ENCODE measurements around the gene SLC23A1.
"Not testable (repeated sequence)": the region's sequence is repeated elsewhere in the genome, so short reads cannot be mapped to it uniquely, and the experiment has no call there.

SLC23A1 gene

GRCh38 chr5:139360384-139360783 lies 22.7 kb downstream of the SLC23A1 start:
- no peaks in the 10 kb centered on the region for H3K27me3 ChIP-seq
- H3K9me3 ChIP-seq = no peaks in the 10 kb centered on the region
- H3K27ac ChIP-seq = no peak overlapping the region
- H3K4me1 ChIP-seq = peaks cover 0 to 16% (median 0%) of the 10 kb centered on the region in 4 donors
- DNase-seq = no peak
- TF ChIP-seq CTCF (IDR thresholded peaks at IDR 0.05) = no peak
- H3K36me3 ChIP-seq = peaks cover 12 to 30% (median 27%) of the 10 kb centered on the region in 3 donors
- no peak overlapping the region for H3K4me3 ChIP-seq
- intact Hi-C loops (cut with DNase I; ENCODE audit: low total_unique reads) = no loop called here

- no peak overlapping the region for H3K4me3 ChIP-seq
- H3K9me3 ChIP-seq = no peaks in the 10 kb centered on the region
- peaks cover 0 to 12% (median 5%) of the 10 kb centered on the region in 3 donors for H3K36me3 ChIP-seq
- no peak overlapping the region for H3K27ac ChIP-seq
- H3K4me1 ChIP-seq = peaks cover 0 to 19% (median 3%) of the 10 kb centered on the region in 4 donors
- no peak for TF ChIP-seq CTCF (IDR thresholded peaks at IDR 0.05)
- no peak for DNase-seq
- intact Hi-C loops (cut with DNase I; ENCODE audit: low total_unique reads) = no loop called here
- no peaks in the 10 kb centered on the region for H3K27me3 ChIP-seq
Observed at GRCh38 chr5:139358064-139358463, 25.0 kb downstream of the SLC23A1 start.

- H3K36me3 ChIP-seq = peaks cover 0 to 15% (median 5%) of the 10 kb centered on the region in 3 donors
- H3K4me3 ChIP-seq; intact Hi-C loops (cut with DNase I; ENCODE audit: low total_unique reads); DNase-seq; H3K9me3 ChIP-seq; H3K27me3 ChIP-seq; H3K27ac ChIP-seq: not testable (repeated sequence)
- peaks cover 0 to 26% (median 4%) of the 10 kb centered on the region in 4 donors for H3K4me1 ChIP-seq
Observed at GRCh38 chr5:139355900-139356299, 27.2 kb downstream of the SLC23A1 start.

GRCh38 chr5:139354186-139354585 lies 28.9 kb downstream of the SLC23A1 start:
- no peak overlapping the region for H3K4me3 ChIP-seq
- peaks cover 0 to 33% (median 4%) of the 10 kb centered on the region in 4 donors for H3K4me1 ChIP-seq
- intact Hi-C loops (cut with DNase I; ENCODE audit: low total_unique reads) = no loop called here
- TF ChIP-seq CTCF (IDR thresholded peaks at IDR 0.05) = no peak
- H3K9me3 ChIP-seq = no peaks in the 10 kb centered on the region
- peaks cover 0 to 17% (median 5%) of the 10 kb centered on the region in 3 donors for H3K36me3 ChIP-seq
- DNase-seq = no peak
- no peaks in the 10 kb centered on the region for H3K27me3 ChIP-seq
- no peak overlapping the region for H3K27ac ChIP-seq

GRCh38 chr5:139347863-139348262 lies 35.2 kb downstream of the SLC23A1 start:
- H3K27me3 ChIP-seq; H3K4me3 ChIP-seq; DNase-seq; H3K27ac ChIP-seq; H3K9me3 ChIP-seq; intact Hi-C loops (cut with DNase I; ENCODE audit: low total_unique reads): not testable (repeated sequence)
- Histone ChIP-seq H3K36me3 (peaks cover 0 to 13% (median 0%) of the 10 kb centered on the region in 3 donors), H3K4me1 (peaks cover 0 to 51% (median 15%) of the 10 kb centered on the region in 4 donors)

GRCh38 chr5:139345442-139345841 lies 37.7 kb downstream of the SLC23A1 start:
- DNase-seq; H3K9me3 ChIP-seq; H3K27ac ChIP-seq; H3K4me3 ChIP-seq; intact Hi-C loops (cut with DNase I; ENCODE audit: low total_unique reads); H3K27me3 ChIP-seq: not testable (repeated sequence)
- Histone ChIP-seq H3K36me3 (peaks cover 0 to 10% (median 0%) of the 10 kb centered on the region in 3 donors), H3K4me1 (peaks cover 0 to 58% (median 21%) of the 10 kb centered on the region in 4 donors)

GRCh38 chr5:139344177-139344576 lies 38.9 kb downstream of the SLC23A1 start:
- intact Hi-C loops (cut with DNase I; ENCODE audit: low total_unique reads) = loop anchor here (5.0 kb wide), 1 partner anchor 52 kb away; the partner anchor contains the start of gene MATR3
- Histone ChIP-seq H3K36me3 (peaks cover 0 to 8% (median 0%) of the 10 kb centered on the region in 3 donors), H3K9me3 (no peaks in the 10 kb centered on the region), H3K27me3 (no peaks in the 10 kb centered on the region), H3K4me3 (no peak overlapping the region), H3K4me1 (peaks cover 0 to 46% (median 21%) of the 10 kb centered on the region in 4 donors), H3K27ac (no peak overlapping the region)
- TF ChIP-seq CTCF (IDR thresholded peaks at IDR 0.05) = no peak
- no peak for DNase-seq
